Nephron (organoid): ENCODE results near the gene ANKFN1.
A peak's percentile ranks its signal among the peaks of the same experiment; 100 is the strongest.

Source experiments
- H3K27ac Mint-ChIP-seq, 3 experiments: 2 replicates each; pipeline ENCODE4 v1.8.0; 2020; ENCODE audit warnings: mixed read lengths in 3 of 3, mild to moderate bottlenecking in 2 of 3, moderate library complexity in 1 of 3
- H3K27me3 Mint-ChIP-seq: 2 replicates; pipeline ENCODE4 v1.8.0; 2021; ENCODE audit warnings: low read depth, mild to moderate bottlenecking, moderate library complexity, mixed read lengths
- H3K36me3 Mint-ChIP-seq: 2 replicates; pipeline ENCODE4 v1.8.0; 2020; ENCODE audit warnings: low read depth, mixed read lengths
- H3K4me1 Mint-ChIP-seq: 2 replicates; pipeline ENCODE4 v1.8.0; 2020; ENCODE audit warnings: mixed read lengths
- H3K4me3 Mint-ChIP-seq, 3 experiments: 2 replicates each; pipeline ENCODE4 v1.8.0; 2020; ENCODE audit warnings: mild to moderate bottlenecking in 3 of 3, mixed read lengths in 3 of 3, moderate library complexity in 2 of 3
- H3K9me3 Mint-ChIP-seq: 2 replicates; pipeline ENCODE4 v1.8.0; 2020; ENCODE audit warnings: mixed read lengths
- CTCF ChIP-seq, 3 experiments: fragments of 200-600 bp; sonication (generic); IDR thresholded peaks; one replicate each; pipeline ENCODE4 v1.5.0; 2021; ENCODE audit warnings: antibody characterized with exemption in 3 of 3; ENCODE audit not compliant: unreplicated experiment in 3 of 3

The ANKFN1 gene

DNA sequence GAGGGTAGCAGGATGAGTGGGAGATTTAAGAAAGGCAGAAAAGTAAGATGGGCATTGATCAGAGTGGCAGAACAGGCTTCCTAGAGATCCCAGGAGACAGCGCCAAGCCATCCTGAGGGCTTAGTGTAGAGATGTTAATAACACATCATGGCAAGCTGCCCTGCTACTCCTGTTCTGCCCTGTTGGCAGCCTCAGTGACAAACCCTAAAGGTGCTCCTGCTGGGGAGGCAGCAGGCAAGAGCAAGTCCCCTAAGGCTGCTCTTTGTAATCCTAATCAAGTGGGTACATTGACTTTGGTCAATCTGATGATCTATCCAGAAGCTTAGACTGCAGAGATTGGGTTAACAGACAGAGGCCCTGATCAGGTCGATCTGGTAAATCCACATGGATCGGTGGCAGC is 16.3 kb downstream of the ANKFN1 start:
- Mint-ChIP-seq H3K4me3 (no peak overlapping the region), H3K36me3 (no peaks in the 10 kb centered on the region), H3K4me1 (peaks cover 25% of the 10 kb centered on the region), H3K9me3 (no peaks in the 10 kb centered on the region), H3K27me3 (peaks cover 7% of the 10 kb centered on the region), H3K27ac (no peak overlapping the region)
- no peak for TF ChIP-seq CTCF (IDR thresholded peaks at IDR 0.05; ENCODE audit: unreplicated experiment in 3 of 3)

DNA sequence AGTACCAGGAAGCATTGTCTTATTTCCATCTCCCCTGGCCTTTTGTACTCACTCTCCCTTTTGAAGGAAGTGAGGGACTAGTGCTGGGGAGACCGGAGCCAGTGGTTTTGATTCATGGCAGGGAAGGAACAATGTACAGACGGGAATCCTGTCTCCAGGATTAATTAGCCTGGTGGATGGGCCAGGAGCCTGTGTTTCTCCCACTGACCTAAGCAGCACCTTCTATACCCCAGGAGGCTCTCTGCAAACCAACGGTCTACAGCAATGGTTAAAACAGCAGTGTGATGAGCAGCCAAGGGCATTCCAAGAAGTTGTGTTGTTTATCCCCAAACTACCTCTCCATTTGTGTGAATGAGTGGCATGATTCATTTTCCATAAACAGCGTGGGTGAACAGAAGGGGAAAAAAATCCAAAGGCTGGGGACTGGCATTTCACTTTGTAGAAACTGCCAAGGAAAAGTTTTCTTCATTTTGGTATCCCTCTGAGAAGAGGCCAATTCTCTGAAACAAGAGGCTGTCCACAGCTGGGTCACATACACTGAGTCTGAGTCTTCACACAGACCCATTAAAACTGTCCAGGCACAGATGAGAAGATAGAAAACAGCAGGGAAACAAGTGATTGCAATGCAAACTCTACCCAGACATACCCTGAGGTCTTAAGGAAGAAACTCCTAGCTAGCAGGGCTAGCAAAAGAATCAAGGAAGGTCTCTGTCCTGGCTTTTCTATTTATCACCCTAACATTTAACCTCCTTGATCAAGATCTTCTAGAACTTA is 18.1 kb downstream of the ANKFN1 start:
- no peak overlapping the region for H3K27ac Mint-ChIP-seq
- H3K4me1 Mint-ChIP-seq: peaks cover 43% of the 10 kb centered on the region
- H3K9me3 Mint-ChIP-seq: no peaks in the 10 kb centered on the region
- no peaks in the 10 kb centered on the region for H3K36me3 Mint-ChIP-seq
- H3K4me3 Mint-ChIP-seq: no peak overlapping the region
- H3K27me3 Mint-ChIP-seq: peaks cover 7% of the 10 kb centered on the region
- TF ChIP-seq CTCF (IDR thresholded peaks at IDR 0.05; ENCODE audit: unreplicated experiment in 3 of 3): no peak

DNA sequence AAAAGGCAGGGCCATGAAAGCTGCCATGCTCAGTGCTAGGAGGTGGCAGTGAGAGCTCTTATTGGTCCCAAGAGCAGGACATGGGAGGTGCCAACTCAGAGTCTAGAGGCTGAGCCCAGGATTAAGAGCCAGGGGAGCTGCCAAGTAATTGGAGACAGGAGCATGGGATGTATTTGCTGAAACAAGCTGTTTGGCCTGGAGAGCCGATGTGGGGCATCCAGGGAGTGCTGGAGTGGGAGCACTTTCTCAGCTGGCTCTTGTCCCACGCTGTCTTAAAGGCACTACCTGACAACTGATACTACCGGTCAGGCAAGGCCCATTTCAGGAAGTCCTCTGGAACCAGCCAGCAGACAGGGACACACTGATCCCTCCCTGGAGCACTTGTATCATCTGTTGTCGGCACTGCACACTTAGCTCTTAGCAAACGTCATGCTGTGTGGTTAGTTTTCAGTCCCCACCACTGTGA is 19.3 kb downstream of the ANKFN1 start:
- Mint-ChIP-seq H3K9me3 (no peaks in the 10 kb centered on the region), H3K36me3 (no peaks in the 10 kb centered on the region), H3K27me3 (peaks cover 7% of the 10 kb centered on the region), H3K27ac (peak overlapping the region in 2 of 3 experiments; percentile 36 to 53), H3K4me3 (no peak overlapping the region), H3K4me1 (peaks cover 55% of the 10 kb centered on the region)
- no peak for TF ChIP-seq CTCF (IDR thresholded peaks at IDR 0.05; ENCODE audit: unreplicated experiment in 3 of 3)

- no peaks in the 10 kb centered on the region for H3K36me3 Mint-ChIP-seq
- TF ChIP-seq CTCF (IDR thresholded peaks at IDR 0.05; ENCODE audit: unreplicated experiment in 3 of 3): no peak
- H3K4me1 Mint-ChIP-seq: peaks cover 55% of the 10 kb centered on the region
- peaks cover 7% of the 10 kb centered on the region for H3K27me3 Mint-ChIP-seq
- H3K9me3 Mint-ChIP-seq: no peaks in the 10 kb centered on the region
- H3K4me3 Mint-ChIP-seq: peak overlapping the region in 1 of 3 experiments; percentile 4
- peak overlapping the region in 2 of 3 experiments; percentile 14 to 56 for H3K27ac Mint-ChIP-seq
These were observed 19.8 kb downstream of the ANKFN1 start for GRCh38 chr17:56173026-56173425.

GRCh38 chr17:56173958-56174835 is 20.9 kb downstream of the ANKFN1 start:
- Mint-ChIP-seq H3K36me3 (no peaks in the 10 kb centered on the region), H3K27ac (peak overlapping the region; percentile 14 to 75 (median 43)), H3K4me1 (peaks cover 55% of the 10 kb centered on the region), H3K27me3 (peaks cover 7% of the 10 kb centered on the region), H3K4me3 (peak overlapping the region in 1 of 3 experiments; percentile 5), H3K9me3 (no peaks in the 10 kb centered on the region)
- no peak for TF ChIP-seq CTCF (IDR thresholded peaks at IDR 0.05; ENCODE audit: unreplicated experiment in 3 of 3)
